H9 (cell line): ENCODE data around the gene RNF217. TPM values are rescaled to one million over a fixed set of nuclear protein-coding genes. Genes with fewer than 3 reads are reported as not detected.

Experiments
- DNase-seq: peaks from one replicate; pipeline ENCODE4 v3.0.0-alpha.2; 2017
- H2AFZ ChIP-seq: one replicate; pipeline ENCODE4 v1.6.1; 2013; ENCODE audit warnings: mild to moderate bottlenecking, low read length, control low read depth, moderate library complexity
- H2AK5ac ChIP-seq: 2 replicates; pipeline ENCODE4 v1.6.1; 2013; ENCODE audit warnings: low read length, control low read depth, mixed read lengths; ENCODE audit not compliant: insufficient read length
- H2BK120ac ChIP-seq: one replicate; pipeline ENCODE4 v1.6.1; 2013; ENCODE audit warnings: low read depth, mild to moderate bottlenecking, low read length, control low read depth, inconsistent platforms; ENCODE audit not compliant: poor library complexity, severe bottlenecking
- H2BK12ac ChIP-seq: 2 replicates; pipeline ENCODE4 v1.6.1; 2013; ENCODE audit warnings: low read length, control low read depth, mixed read lengths, low read depth; ENCODE audit not compliant: insufficient read length
- H2BK15ac ChIP-seq: 2 replicates; pipeline ENCODE4 v1.6.1; 2013; ENCODE audit warnings: low read depth, low read length, control low read depth
- H2BK20ac ChIP-seq: one replicate; pipeline ENCODE4 v1.6.1; 2013; ENCODE audit warnings: low read depth, mild to moderate bottlenecking, low read length, control low read depth, inconsistent platforms; ENCODE audit not compliant: poor library complexity, severe bottlenecking
- H2BK5ac ChIP-seq: 2 replicates; pipeline ENCODE4 v1.6.1; 2013; ENCODE audit warnings: low read length, control low read depth, mixed read lengths; ENCODE audit not compliant: insufficient read length
- H3K14ac ChIP-seq: 2 replicates; pipeline ENCODE4 v1.6.1; 2013; ENCODE audit warnings: low read length, control low read depth; ENCODE audit not compliant: insufficient read depth
- H3K18ac ChIP-seq: 2 replicates; pipeline ENCODE4 v1.6.1; 2013; ENCODE audit warnings: low read depth, mild to moderate bottlenecking, mixed read lengths, low read length, control low read depth; ENCODE audit not compliant: insufficient read length
- H3K23ac ChIP-seq: 2 replicates; pipeline ENCODE4 v1.6.1; 2013; ENCODE audit warnings: low read length, control low read depth, mixed read lengths, low read depth; ENCODE audit not compliant: insufficient read length
- H3K23me2 ChIP-seq: 2 replicates; pipeline ENCODE4 v1.6.1; 2013; ENCODE audit warnings: low read depth, mild to moderate bottlenecking, mixed read lengths, low read length, control low read depth; ENCODE audit not compliant: insufficient read length, poor library complexity, severe bottlenecking
- H3K27ac ChIP-seq: 2 replicates; pipeline ENCODE4 v1.5.1; 2013; ENCODE audit warnings: low read length, control low read depth, mixed read lengths, low read depth; ENCODE audit not compliant: insufficient read length
- H3K27me3 ChIP-seq: 2 replicates; pipeline ENCODE4 v1.6.1; 2013; ENCODE audit warnings: low read length, control low read depth, inconsistent platforms; ENCODE audit not compliant: insufficient read depth
- H3K4ac ChIP-seq: 2 replicates; pipeline ENCODE4 v1.6.1; 2013; ENCODE audit warnings: low read depth, mild to moderate bottlenecking, control low read depth, inconsistent platforms, low read length, moderate library complexity
- H3K4me1 ChIP-seq: 2 replicates; pipeline ENCODE4 v1.6.1; 2013; ENCODE audit warnings: low read length, control low read depth, inconsistent platforms; ENCODE audit not compliant: insufficient read depth
- H3K4me2 ChIP-seq: 2 replicates; pipeline ENCODE4 v1.6.1; 2013; ENCODE audit warnings: low read length, control low read depth, mixed read lengths; ENCODE audit not compliant: insufficient read length, insufficient read depth
- H3K56ac ChIP-seq: 2 replicates; pipeline ENCODE4 v1.6.1; 2013; ENCODE audit warnings: low read depth, mild to moderate bottlenecking, mixed read lengths, low read length, control low read depth; ENCODE audit not compliant: insufficient read length
- H3K79me1 ChIP-seq: 2 replicates; pipeline ENCODE4 v1.6.1; 2013; ENCODE audit warnings: low read depth, mild to moderate bottlenecking, moderate library complexity, low read length, control low read depth, inconsistent platforms; ENCODE audit not compliant: insufficient read depth, poor library complexity, severe bottlenecking
- H3K79me2 ChIP-seq: 2 replicates; pipeline ENCODE4 v1.6.1; 2013; ENCODE audit warnings: low read length, control low read depth, inconsistent platforms; ENCODE audit not compliant: insufficient read depth
- H3K9ac ChIP-seq: 2 replicates; pipeline ENCODE4 v1.6.1; 2013; ENCODE audit warnings: low read length, control low read depth, mixed read lengths; ENCODE audit not compliant: insufficient read length; ENCODE audit errors: extremely low read depth
- H3K9me3 ChIP-seq: one replicate; pipeline ENCODE4 v1.6.1; 2013; ENCODE audit warnings: low read depth, low read length, inconsistent platforms; ENCODE audit not compliant: control insufficient read depth
- H3T11ph ChIP-seq: one replicate; pipeline ENCODE4 v1.6.1; 2013; ENCODE audit warnings: mild to moderate bottlenecking, low read length, control low read depth, inconsistent platforms
- H4K20me1 ChIP-seq: one replicate; pipeline ENCODE4 v1.6.1; 2013; ENCODE audit not compliant: control insufficient read depth, insufficient read length, insufficient read depth
- H4K5ac ChIP-seq: 2 replicates; pipeline ENCODE4 v1.6.1; 2013; ENCODE audit warnings: low read depth, mild to moderate bottlenecking, mixed read lengths, low read length, control low read depth; ENCODE audit not compliant: insufficient read length
- H4K8ac ChIP-seq: replicated peaks from 2 replicates; pipeline ENCODE4 v1.6.1; 2013; ENCODE audit warnings: low read length, control low read depth, mixed read lengths, low read depth; ENCODE audit not compliant: insufficient read length
- H4K91ac ChIP-seq: 2 replicates; pipeline ENCODE4 v1.6.1; 2013; ENCODE audit warnings: low read depth, mild to moderate bottlenecking, moderate library complexity, mixed read lengths, low read length, control low read depth; ENCODE audit not compliant: insufficient read length
- H3K27ac Mint-ChIP-seq, 3 experiments: 2 replicates in 2 of 3; 3 replicates in 1 of 3; pipeline ENCODE4 v1.8.0; 2020 to 2021; ENCODE audit warnings: mixed read lengths in 3 of 3, mild to moderate bottlenecking in 1 of 3, moderate library complexity in 1 of 3
- H3K27me3 Mint-ChIP-seq: 2 replicates; pipeline ENCODE4 v1.8.0; 2021; ENCODE audit warnings: low read depth, mild to moderate bottlenecking, moderate library complexity, mixed read lengths
- H3K36me3 Mint-ChIP-seq, 3 experiments: 2 replicates in 2 of 3; 3 replicates in 1 of 3; pipeline ENCODE4 v1.8.0; 2020 to 2021; ENCODE audit warnings: low read depth in 3 of 3, mixed read lengths in 3 of 3; ENCODE audit not compliant: insufficient read depth in 1 of 3
- H3K4me1 Mint-ChIP-seq, 2 experiments: 2 replicates each; pipeline ENCODE4 v1.8.0; 2020; ENCODE audit warnings: mixed read lengths in 2 of 2
- H3K4me3 Mint-ChIP-seq, 2 experiments: 2 replicates in 1 of 2; 3 replicates in 1 of 2; pipeline ENCODE4 v1.8.0; 2020 to 2021; ENCODE audit warnings: mild to moderate bottlenecking in 2 of 2, mixed read lengths in 2 of 2, moderate library complexity in 1 of 2
- H3K9me3 Mint-ChIP-seq, 2 experiments: 2 replicates in 1 of 2; 3 replicates in 1 of 2; pipeline ENCODE4 v1.8.0; 2020; ENCODE audit warnings: mild to moderate bottlenecking in 2 of 2, mixed read lengths in 2 of 2, moderate library complexity in 1 of 2
- CTCF ChIP-seq: fragments of 200-600 bp; sonication (generic); conservative IDR thresholded peaks from 3 replicates; pipeline ENCODE4 v1.8.0; 2021; ENCODE audit warnings: antibody characterized with exemption, mild to moderate bottlenecking
- WGBS: extraction: QIAGEN DNeasy Blood & Tissue Kit; methylation state at CpG from one replicate; pipeline ENCODE4 v1.1.7; 2013; ENCODE audit warnings: missing lambda C conversion rate, low lambda C conversion rate, mixed read lengths; ENCODE audit not compliant: insufficient read length; ENCODE audit errors: extremely low coverage; 5-methylcytosine and 5-hydroxymethylcytosine counted together
- total RNA-seq: library from RNA; stranded (reverse); gene quantifications from 2 replicates; pipeline ENCODE4 v1.2.1, GENCODE V29; 2021

RNF217 gene
- total RNA-seq, 1 experiment from 2014 or later, result 9.6 TPM

GRCh38 chr6:124995645-124996325 is 33.5 kb downstream of the RNF217 start:
- Mint-ChIP-seq H3K9me3 (no peaks in the 10 kb centered on the region), H3K27me3 (no peaks in the 10 kb centered on the region)

More at GRCh38 chr6:124995645-124996325, 33.5 kb downstream of the RNF217 start:
- Histone ChIP-seq H3K18ac (no peak overlapping the region), H2AK5ac (no peak overlapping the region), H3K4me2 (no peak overlapping the region), H3K27me3 (no peaks in the 10 kb centered on the region), H3K23me2 (no peaks in the 10 kb centered on the region), H4K20me1 (no peaks in the 10 kb centered on the region), H4K5ac (no peak overlapping the region), H3K4ac (no peak overlapping the region), H3K9ac (no peak overlapping the region), H3K79me1 (peaks cover 2% of the 10 kb centered on the region), H2BK120ac (no peak overlapping the region), H2AFZ (no peak overlapping the region), H4K8ac (no peak overlapping the region), H2BK12ac (no peak overlapping the region), H3K23ac (no peak overlapping the region), H2BK5ac (no peak overlapping the region), H4K91ac (no peak overlapping the region), H3K27ac (no peak overlapping the region), H3K4me1 (no peaks in the 10 kb centered on the region; the same call in 1 of the 2 replicates), H3K79me2 (no peaks in the 10 kb centered on the region), H3K9me3 (no peaks in the 10 kb centered on the region), H2BK20ac (no peak overlapping the region), H3K56ac (no peak overlapping the region), H3K14ac (no peak overlapping the region), H2BK15ac (no peak overlapping the region), H3T11ph (no peak overlapping the region)
- H3K36me3 Mint-ChIP-seq, result no peaks in the 10 kb centered on the region
- H3K4me1 Mint-ChIP-seq, result peaks cover 13 to 14% of the 10 kb centered on the region in 2 experiments
- no peak for TF ChIP-seq CTCF
- no CpG with 5 or more reads among the region's 8 CpGs for WGBS
- no peak for DNase-seq
- H3K4me3 Mint-ChIP-seq, result no peak overlapping the region
- no peak overlapping the region for H3K27ac Mint-ChIP-seq
